A549 (cell line): Measurements from ENCODE around the gene ITGB1. TPM values are rescaled to one million over a fixed set of nuclear protein-coding genes. Genes with fewer than 3 reads are reported as not detected.

Experiments
- ATAC-seq, 2 experiments: fragments of 200-7000 bp in 1 of 2; fragments of >200 bp in 1 of 2; cut with Nextera tagmentation in 1 of 2; cut with Tn5 transposase in 1 of 2; 3 replicates each; pipeline versions ENCODE4 v1.8.0 to v1.9.1; 2018 to 2020; ENCODE audit warnings: mild to moderate bottlenecking in 1 of 2, moderate library complexity in 1 of 2
- CTCF ChIA-PET: fragments of 300-600 bp; sonication (Branson Sonifier 250); formaldehyde crosslinking; extraction: SDS; loops from one replicate; lab custom pipeline; 2021; ENCODE audit warnings: antibody characterized with exemption, inconsistent platforms; lab: Yijun Ruan, JAX
- POLR2A ChIA-PET: fragments of 350-600 bp; formaldehyde crosslinking; extraction: SDS; loops from one replicate; lab custom pipeline; 2021; ENCODE audit warnings: antibody characterized with exemption, inconsistent platforms; lab: Yijun Ruan, JAX
- DNase-seq, 2 experiments: peaks; one replicate each; pipeline versions ENCODE4 v3.0.0 to v3.0.0-alpha.2; 2011 to 2016; ENCODE audit warnings: low read depth in 1 of 2, low spot score in 1 of 2
- FAIRE-seq: peaks from 2 replicates; lab custom pipeline; 2011; peaks lifted over from hg19 to GRCh38; lab: Jason Lieb, UNC
- H3K27ac ChIP-seq, 2 experiments: fragments of >200 bp; sonication (Bioruptor Twin); formaldehyde crosslinking; 3 replicates each; pipeline ENCODE4 v1.5.1; 2016 to 2017
- H3K4me1 ChIP-seq: fragments of >200 bp; sonication (Bioruptor Twin); formaldehyde crosslinking; 3 replicates; pipeline ENCODE4 v1.6.1; 2016
- H3K4me2 ChIP-seq: fragments of >200 bp; sonication (Bioruptor Twin); formaldehyde crosslinking; 3 replicates; pipeline ENCODE4 v1.6.1; 2016
- H3K4me3 ChIP-seq: fragments of >200 bp; sonication (Bioruptor Twin); formaldehyde crosslinking; 3 replicates; pipeline ENCODE4 v1.5.1; 2016
- H3K9me3 ChIP-seq: fragments of >200 bp; sonication (Bioruptor Twin); formaldehyde crosslinking; 3 replicates; pipeline ENCODE4 v1.6.1; 2016
- BHLHE40 ChIP-seq: IDR thresholded peaks from 2 replicates; pipeline ENCODE4 v1.6.1; 2012; ENCODE audit warnings: low read depth, low read length, inconsistent platforms
- CTCF ChIP-seq: fragments of >200 bp; sonication (Bioruptor Twin); formaldehyde crosslinking; IDR thresholded peaks from 3 replicates; pipeline ENCODE4 v1.5.1; 2016
- EHF ChIP-seq: fragments of 250-450 bp; sonication (Bioruptor Pico); IDR thresholded peaks from 2 replicates; pipeline ENCODE4 v1.5.0; 2020; ENCODE audit warnings: mild to moderate bottlenecking
- FOSL2 ChIP-seq, 2 experiments: fragments of 450-650 bp in 1 of 2; fragments of >200 bp in 1 of 2; sonication (Bioruptor Twin) in 1 of 2; formaldehyde crosslinking; IDR thresholded peaks; 2 replicates each; pipeline versions ENCODE4 v1.5.0 to v1.6.1; 2016 to 2020; ENCODE audit warnings: mild to moderate bottlenecking in 1 of 2, moderate library complexity in 1 of 2
- FOXS1 ChIP-seq: fragments of 250-450 bp; sonication (Bioruptor Pico); IDR thresholded peaks from 2 replicates; pipeline ENCODE4 v1.5.0; 2020; ENCODE audit warnings: mild to moderate bottlenecking, moderate library complexity
- GATA3 ChIP-seq: IDR thresholded peaks from 2 replicates; pipeline ENCODE4 v1.6.1; 2012; ENCODE audit warnings: borderline replicate concordance
- HES2 ChIP-seq: fragments of >200 bp; sonication (Bioruptor Twin); formaldehyde crosslinking; IDR thresholded peaks from 2 replicates; pipeline ENCODE4 v1.6.1; 2016
- HOXA7 ChIP-seq: fragments of 250-450 bp; sonication (Bioruptor Pico); IDR thresholded peaks from 2 replicates; pipeline ENCODE4 v1.5.0; 2020; ENCODE audit warnings: mild to moderate bottlenecking, moderate library complexity
- JUN ChIP-seq, 2 experiments: fragments of >200 bp; sonication (Bioruptor Twin); formaldehyde crosslinking; IDR thresholded peaks; 2 replicates in 1 of 2; 3 replicates in 1 of 2; pipeline ENCODE4 v1.6.1; 2016 to 2017
- KDM1A ChIP-seq: fragments of 200-600 bp; sonication (generic); IDR thresholded peaks from 2 replicates; pipeline ENCODE4 v1.6.1; 2016; ENCODE audit warnings: low read depth, mild to moderate bottlenecking
- MAFK ChIP-seq: fragments of 450-650 bp; IDR thresholded peaks from 2 replicates; pipeline ENCODE4 v1.6.1; 2014; ENCODE audit not compliant: partially characterized antibody
- MAX ChIP-seq: IDR thresholded peaks from 2 replicates; pipeline ENCODE4 v1.6.1; 2012
- MYC ChIP-seq: IDR thresholded peaks from 2 replicates; pipeline ENCODE4 v1.6.1; 2012; ENCODE audit warnings: mild to moderate bottlenecking, inconsistent platforms, low read length, improper control_type of control experiment, borderline replicate concordance
- NFE2L2 ChIP-seq: fragments of 150-350 bp; conservative IDR thresholded peaks from 2 replicates; pipeline ENCODE4 v1.6.1; 2014; ENCODE audit warnings: low read length
- NPAS2 ChIP-seq: fragments of 250-450 bp; sonication (Bioruptor Pico); IDR thresholded peaks from 2 replicates; pipeline ENCODE4 v1.8.0; 2022; ENCODE audit warnings: mild to moderate bottlenecking, moderate library complexity, borderline replicate concordance
- PBX3 ChIP-seq: IDR thresholded peaks from 2 replicates; pipeline ENCODE4 v1.6.1; 2012
- POLR2A ChIP-seq: IDR thresholded peaks from 2 replicates; pipeline ENCODE4 v1.6.1; 2012; ENCODE audit warnings: mild to moderate bottlenecking, low read length
- POLR2AphosphoS2 ChIP-seq: conservative IDR thresholded peaks from 2 replicates; pipeline ENCODE4 v1.6.1; 2012; ENCODE audit warnings: low read length, improper control_type of control experiment, inconsistent platforms
- RARB ChIP-seq: fragments of 250-450 bp; sonication (Bioruptor Pico); IDR thresholded peaks from 2 replicates; pipeline ENCODE4 v1.8.0; 2021; ENCODE audit warnings: mild to moderate bottlenecking, moderate library complexity
- RCOR1 ChIP-seq: fragments of 150-350 bp; IDR thresholded peaks from 2 replicates; pipeline ENCODE4 v1.6.1; 2014; ENCODE audit warnings: antibody characterized with exemption, low read length, low read depth
- RFX5 ChIP-seq: fragments of 450-650 bp; IDR thresholded peaks from 2 replicates; pipeline ENCODE4 v1.7.1; 2014; ENCODE audit warnings: antibody characterized with exemption, mild to moderate bottlenecking, moderate library complexity
- TP53 ChIP-seq: fragments of 250-450 bp; sonication (Bioruptor Pico); IDR thresholded peaks from 2 replicates; pipeline ENCODE4 v1.5.0; 2021; ENCODE audit warnings: mild to moderate bottlenecking, moderate library complexity
- USF2 ChIP-seq: fragments of 450-650 bp; IDR thresholded peaks from 2 replicates; pipeline ENCODE4 v1.6.1; 2014; ENCODE audit warnings: antibody characterized with exemption
- ZFP36 ChIP-seq: fragments of 450-650 bp; IDR thresholded peaks from 2 replicates; pipeline ENCODE4 v1.6.1; 2014; ENCODE audit warnings: borderline replicate concordance; ENCODE audit not compliant: partially characterized antibody
- WGBS: methylation state at CpG from one replicate; pipeline ENCODE4 v1.1.6; 2017; ENCODE audit errors: missing lambda C conversion rate; 5-methylcytosine and 5-hydroxymethylcytosine counted together
- polyA plus RNA-seq, 4 experiments: library from polyadenylated mRNA; depleted of rRNA in 3 of 4; stranded (reverse); fragments of >200 nt; fragmentation: RNase III in 1 of 4; extraction: RNeasy Plus Mini Kit Qiagen cat#74134 plus additional on column Dnase treatment in 1 of 4; gene quantifications; 2 replicates in 3 of 4; 3 replicates in 1 of 4; pipeline ENCODE4 v1.2.3, GENCODE V29; 2011 to 2017

The ITGB1 gene
- polyA plus RNA-seq, 2 of the 4 experiments (the other 2 are of a cell fraction): 1,270 to 2,408 TPM

- ATAC-seq: peak; percentile 21 to 48
Observed at GRCh38 chr10:32938554-32939061, 19.4 kb downstream of the ITGB1 start.

GRCh38 chr10:32937911-32938424, 20.1 kb downstream of the ITGB1 start:
- no peaks in the 10 kb centered on the region for H3K9me3 ChIP-seq
- POLR2A ChIA-PET: interaction anchor here (1.2 to 2.7 kb wide), 4 partner anchors 9 to 43 kb away, joined by 3 to 11 read pairs (median 6); no protein-coding TSS in a partner anchor
- peak overlapping the region; percentile 10; the same call in 1 of the 3 replicates for H3K4me3 ChIP-seq
- peak overlapping the region; percentile 37 to 61; a peak in 5 of 6 replicates for H3K27ac ChIP-seq
- ATAC-seq (peak; percentile 29 to 44; a peak in 5 of 6 replicates), DNase-seq (peak in 1 of 2 experiments; percentile 55), FAIRE-seq (no peak)
- TF ChIP-seq MYC (no peak), POLR2AphosphoS2 (0 out of 2 replicates have a peak, but pooled peaks have one; percentile 35), MAFK (peak; percentile 93)
- WGBS: 19% methylated on average over 5 of the region's 5 CpGs
- peaks cover 100% of the 10 kb centered on the region for H3K4me1 ChIP-seq
- peak overlapping the region; percentile 97 for H3K4me2 ChIP-seq
- CTCF ChIA-PET: interaction anchor here (1.3 kb wide), 1 partner anchor 9 kb away, joined by 3 read pairs; no protein-coding TSS in a partner anchor

More at GRCh38 chr10:32938554-32939061, 19.4 kb downstream of the ITGB1 start:
- FAIRE-seq (no peak), DNase-seq (peak in 1 of 2 experiments; percentile 58)
- WGBS: 31% methylated on average over 14 of the region's 14 CpGs
- CTCF ChIA-PET: interaction anchor here (1.2 to 1.3 kb wide), 2 partner anchors 10 to 217 kb away, joined by 3 to 4 read pairs; no protein-coding TSS in a partner anchor
- H3K4me3 ChIP-seq: peak overlapping the region; percentile 10; the same call in 1 of the 3 replicates
- TF ChIP-seq JUN (IDR thresholded peaks at IDR 0.05) (0 out of 5 replicates have a peak, but pooled peaks of 1 of the 2 experiments have one; percentile 14), PBX3 (peak; percentile 72; the same call in 1 of the 2 replicates), RFX5 (no peak)
- POLR2A ChIA-PET: interaction anchor here (0.6 to 2.7 kb wide), 5 partner anchors 9 to 42 kb away, joined by 3 to 11 read pairs (median 5); no protein-coding TSS in a partner anchor
- H3K27ac ChIP-seq: peak overlapping the region; percentile 37 to 61; a peak in 5 of 6 replicates
- no peaks in the 10 kb centered on the region for H3K9me3 ChIP-seq
- peak overlapping the region; percentile 97 for H3K4me2 ChIP-seq
- peaks cover 100% of the 10 kb centered on the region for H3K4me1 ChIP-seq

GRCh38 chr10:32932225-32932729, 25.8 kb downstream of the ITGB1 start:
- FAIRE-seq (no peak), ATAC-seq (peak; percentile 8 to 16; a peak in 1 of 6 replicates), DNase-seq (no peak)
- Histone ChIP-seq H3K27ac (peak overlapping the region; percentile 36 to 66; a peak in 5 of 6 replicates), H3K4me3 (no peak overlapping the region), H3K4me1 (peaks cover 92% of the 10 kb centered on the region), H3K4me2 (peak overlapping the region; percentile 47), H3K9me3 (no peaks in the 10 kb centered on the region)
- CTCF ChIA-PET: interaction anchor here (1.2 kb wide), 1 partner anchor 11 kb away, joined by 4 read pairs; no protein-coding TSS in a partner anchor
- TF ChIP-seq MAX: no peak
- TF ChIP-seq USF2: no peak
- TF ChIP-seq KDM1A: no peak
- no peak for TF ChIP-seq FOXS1 (CRISPR knock-in tag)
- no peak for TF ChIP-seq TP53 (CRISPR knock-in tag)
- POLR2A ChIA-PET: interaction anchor here (1.2 to 1.4 kb wide), 2 partner anchors 20 to 49 kb away, joined by 3 to 5 read pairs; no protein-coding TSS in a partner anchor

- H3K27ac ChIP-seq: peak overlapping the region; percentile 0 to 33; a peak in 2 of 6 replicates
- no peak for TF ChIP-seq ZFP36
- no peak for TF ChIP-seq HES2
- TF ChIP-seq EHF (CRISPR knock-in tag): no peak
- peak; percentile 74; the same call in 1 of the 2 replicates for TF ChIP-seq POLR2AphosphoS2
- TF ChIP-seq CTCF: no peak
- no peak for TF ChIP-seq NFE2L2
- TF ChIP-seq RARB (CRISPR knock-in tag): no peak
- no peak for TF ChIP-seq NPAS2 (CRISPR knock-in tag)
- TF ChIP-seq FOSL2 (IDR thresholded peaks at IDR 0.05): no peak
- no peak for TF ChIP-seq FOSL2 (CRISPR knock-in tag; IDR thresholded peaks at IDR 0.05)
- no peak for TF ChIP-seq RCOR1
- TF ChIP-seq HOXA7 (CRISPR knock-in tag): peak; percentile 60; the same call in 1 of the 2 replicates
- TF ChIP-seq POLR2A: no peak
- TF ChIP-seq GATA3: no peak
- no peak for TF ChIP-seq BHLHE40
- H3K4me1 ChIP-seq: peaks cover 85% of the 10 kb centered on the region
- DNase-seq (no peak), FAIRE-seq (no peak), ATAC-seq (no peak)
- POLR2A ChIA-PET: interaction anchor here (1.2 to 1.4 kb wide), 2 partner anchors 20 to 49 kb away, joined by 3 to 5 read pairs; no protein-coding TSS in a partner anchor
- H3K9me3 ChIP-seq: no peaks in the 10 kb centered on the region; the same call in 2 of the 3 replicates
- 63% methylated on average over 1 of the region's 1 CpG for WGBS
- no peak overlapping the region for H3K4me3 ChIP-seq
- CTCF ChIA-PET: interaction anchor here (1.2 kb wide), 1 partner anchor 10 kb away, joined by 4 read pairs; no protein-coding TSS in a partner anchor
- peak overlapping the region; percentile 47; the same call in 2 of the 3 replicates for H3K4me2 ChIP-seq
Observed at GRCh38 chr10:32931593-32931992, 26.4 kb downstream of the ITGB1 start.
